Aorta (tissue), 5 donors: ENCODE results near the gene ADAM22. TPM values are rescaled to one million over a fixed set of nuclear protein-coding genes. Genes with fewer than 3 reads are reported as not detected.

Source experiments
- ATAC-seq: fragments of 200-7000 bp; cut with Tn5 transposase; one replicate; pipeline ENCODE4 v1.9.1; 2022; ENCODE audit warnings: moderate library complexity; ENCODE audit not compliant: low FRiP score
- DNase-seq, 2 donors: peaks; one replicate each; pipeline ENCODE4 v3.0.0-alpha.2; 2020
- H3K27ac ChIP-seq, 2 donors: one replicate each; pipeline ENCODE4 v1.5.1; 2013; ENCODE audit warnings: low read length in 2 of 2, mild to moderate bottlenecking in 2 of 2, moderate library complexity in 2 of 2, control low read depth in 1 of 2, inconsistent platforms in 1 of 2, low read depth in 1 of 2
- H3K27me3 ChIP-seq, 2 donors: one replicate each; pipeline ENCODE4 v1.6.1; 2013; ENCODE audit warnings: control low read depth in 1 of 2, low read length in 1 of 2, mild to moderate bottlenecking in 1 of 2, moderate library complexity in 1 of 2; ENCODE audit not compliant: insufficient read depth in 2 of 2, control insufficient read depth in 1 of 2
- H3K36me3 ChIP-seq, 2 donors: one replicate each; pipeline ENCODE4 v1.6.1; 2013; ENCODE audit warnings: control low read depth in 1 of 2, low read length in 1 of 2, mild to moderate bottlenecking in 1 of 2; ENCODE audit not compliant: insufficient read depth in 2 of 2, control insufficient read depth in 1 of 2
- H3K4me1 ChIP-seq, 2 donors: one replicate each; pipeline ENCODE4 v1.6.1; 2013; ENCODE audit warnings: low read length in 2 of 2, control low read depth in 1 of 2, mild to moderate bottlenecking in 1 of 2, moderate library complexity in 1 of 2; ENCODE audit not compliant: insufficient read depth in 2 of 2, control insufficient read depth in 1 of 2
- H3K4me3 ChIP-seq, 2 donors: one replicate each; pipeline ENCODE4 v1.5.1; 2013; ENCODE audit warnings: low read length in 2 of 2, control low read depth in 1 of 2, mild to moderate bottlenecking in 1 of 2
- H3K9me3 ChIP-seq: one replicate; pipeline ENCODE4 v1.6.1; 2013; ENCODE audit warnings: mild to moderate bottlenecking, low read length; ENCODE audit not compliant: control insufficient read depth
- WGBS, 2 donors: extraction: QIAGEN DNeasy Blood & Tissue Kit; methylation state at CpG; one replicate each; pipeline ENCODE4 v1.1.7; 2013; 5-methylcytosine and 5-hydroxymethylcytosine counted together
- intact Hi-C, 2 donors: fragments of 100-400 bp; cut with DNase I; formaldehyde crosslinking; loops; one replicate each; pipeline versions ENCODE4 v1.14.2 to v1.15.0; 2022
- polyA plus RNA-seq, 2 donors: library from polyadenylated mRNA; stranded (reverse); fragments of 200-250 nt; gene quantifications; one replicate each; pipeline ENCODE4 v1.2.3, GENCODE V29; 2013
- total RNA-seq, 2 donors: library from RNA; stranded (reverse); fragmentation: NEBNext Ultra II Directional; extraction: Animal tissue kit (Norgen Biotek cat#: 25700); gene quantifications; one replicate each; pipeline ENCODE4 v1.2.1, GENCODE V29; 2021
- donor health status: healthy with polysubstance abuse.
- donor health status: Bipolar disorder and iron deficiency.
- donor health status: DM: no; HTN: no; CAD: no.
- donor health status: DM: no; HTN: no; CAD: no.
- donor health status: DM: yes; HTN: yes; CAD: no.

Gene ADAM22
- total and polyA plus RNA-seq, 4 donors = 0.13 to 8.4 (median 3.1) TPM

GRCh38 chr7:88009651-88010050 lies 75.6 kb downstream of the ADAM22 start:
- intact Hi-C loops = no loop called here
- no peak overlapping the region for H3K27ac ChIP-seq
- no peaks in the 10 kb centered on the region for H3K4me1 ChIP-seq
- H3K27me3 ChIP-seq = no peaks in the 10 kb centered on the region
- DNase-seq (no peak), ATAC-seq (no peak)
- H3K4me3 ChIP-seq = no peak overlapping the region
- H3K9me3 ChIP-seq = no peaks in the 10 kb centered on the region
- H3K36me3 ChIP-seq = no peaks in the 10 kb centered on the region
- 56 to 60% methylated on average over 3 of the region's 3 CpGs for WGBS, 2 donors

- Histone ChIP-seq H3K36me3 (no peaks in the 10 kb centered on the region), H3K4me3 (no peak overlapping the region), H3K27me3 (no peaks in the 10 kb centered on the region), H3K4me1 (no peaks in the 10 kb centered on the region), H3K27ac (no peak overlapping the region), H3K9me3 (no peaks in the 10 kb centered on the region)
- intact Hi-C loops = no loop called here
- no peak for DNase-seq
- no peak for ATAC-seq
These were observed 78.0 kb downstream of the ADAM22 start for GRCh38 chr7:88012086-88012485.

- no peak for ATAC-seq
- no peak overlapping the region for H3K27ac ChIP-seq
- WGBS, 2 donors = 95 to 97% methylated on average over 3 of the region's 3 CpGs
- no peak overlapping the region for H3K4me3 ChIP-seq
- H3K27me3 ChIP-seq = no peaks in the 10 kb centered on the region
- no peaks in the 10 kb centered on the region for H3K4me1 ChIP-seq
- intact Hi-C loops = no loop called here
- H3K9me3 ChIP-seq = no peaks in the 10 kb centered on the region
- no peak for DNase-seq
- H3K36me3 ChIP-seq = no peaks in the 10 kb centered on the region
These were observed 79.9 kb downstream of the ADAM22 start for GRCh38 chr7:88013981-88014380.

- no peak for DNase-seq
- H3K4me1 ChIP-seq = no peaks in the 10 kb centered on the region
- ATAC-seq = no peak
- no peaks in the 10 kb centered on the region for H3K27me3 ChIP-seq
- WGBS, 2 donors = 84 to 93% methylated on average over 2 of the region's 2 CpGs
- no peak overlapping the region for H3K27ac ChIP-seq
- no peaks in the 10 kb centered on the region for H3K36me3 ChIP-seq
- intact Hi-C loops = no loop called here
- no peak overlapping the region for H3K4me3 ChIP-seq
- H3K9me3 ChIP-seq = no peaks in the 10 kb centered on the region
These were observed 80.5 kb downstream of the ADAM22 start for GRCh38 chr7:88014581-88014980.

GRCh38 chr7:88015309-88015708 lies 81.3 kb downstream of the ADAM22 start:
- Histone ChIP-seq H3K9me3 (no peaks in the 10 kb centered on the region), H3K36me3 (no peaks in the 10 kb centered on the region), H3K27me3 (no peaks in the 10 kb centered on the region), H3K4me3 (no peak overlapping the region), H3K27ac (no peak overlapping the region), H3K4me1 (no peaks in the 10 kb centered on the region)
- DNase-seq (no peak), ATAC-seq (no peak)
- WGBS, 2 donors = 7 to 8% methylated on average over 1 of the region's 1 CpG
- intact Hi-C loops = no loop called here

GRCh38 chr7:88018501-88018900 lies 84.5 kb downstream of the ADAM22 start:
- ATAC-seq (no peak), DNase-seq (no peak)
- no peaks in the 10 kb centered on the region for H3K27me3 ChIP-seq
- intact Hi-C loops = no loop called here
- no peaks in the 10 kb centered on the region for H3K9me3 ChIP-seq
- H3K27ac ChIP-seq = no peak overlapping the region
- WGBS, 2 donors = 93 to 100% methylated on average over 1 of the region's 1 CpG
- no peaks in the 10 kb centered on the region for H3K4me1 ChIP-seq
- no peak overlapping the region for H3K4me3 ChIP-seq
- no peaks in the 10 kb centered on the region for H3K36me3 ChIP-seq

- intact Hi-C loops = no loop called here
- no peak for ATAC-seq
- H3K9me3 ChIP-seq = peaks cover under 1% of the 10 kb centered on the region
- DNase-seq = no peak
- H3K27ac ChIP-seq = no peak overlapping the region
- WGBS, 2 donors = 86 to 87% methylated on average over 2 of the region's 2 CpGs
- H3K27me3 ChIP-seq = no peaks in the 10 kb centered on the region
- H3K36me3 ChIP-seq = no peaks in the 10 kb centered on the region
- H3K4me3 ChIP-seq = no peak overlapping the region
- H3K4me1 ChIP-seq = no peaks in the 10 kb centered on the region
These were observed 87.1 kb downstream of the ADAM22 start for GRCh38 chr7:88020953-88021665.

GRCh38 chr7:88027724-88028123 lies 93.7 kb downstream of the ADAM22 start:
- H3K4me3 ChIP-seq = no peak overlapping the region
- no peaks in the 10 kb centered on the region for H3K4me1 ChIP-seq
- intact Hi-C loops = no loop called here
- 89 to 95% methylated on average over 2 of the region's 2 CpGs for WGBS, 2 donors
- peaks cover 9% of the 10 kb centered on the region for H3K9me3 ChIP-seq
- ATAC-seq = no peak
- no peaks in the 10 kb centered on the region for H3K36me3 ChIP-seq
- no peak for DNase-seq
- no peaks in the 10 kb centered on the region for H3K27me3 ChIP-seq
- H3K27ac ChIP-seq = no peak overlapping the region

- peaks cover 6% of the 10 kb centered on the region for H3K9me3 ChIP-seq
- DNase-seq = no peak
- no peak overlapping the region for H3K27ac ChIP-seq
- no peaks in the 10 kb centered on the region for H3K27me3 ChIP-seq
- H3K4me3 ChIP-seq = no peak overlapping the region
- no peak for ATAC-seq
- intact Hi-C loops = no loop called here
- WGBS, 2 donors = 31 to 38% methylated on average over 7 of the region's 7 CpGs
- H3K36me3 ChIP-seq = no peaks in the 10 kb centered on the region
- H3K4me1 ChIP-seq = no peaks in the 10 kb centered on the region
These were observed 100.1 kb downstream of the ADAM22 start for GRCh38 chr7:88034083-88034695.
